Thyroid gland (tissue), 4 donors: Measurements from ENCODE around the gene C21orf58.

Experiments used
- POLR2A ChIP-seq, 2 donors: fragments of 450-650 bp; IDR thresholded peaks; one replicate each; pipeline ENCODE4 v1.6.1; 2017; ENCODE audit warnings: antibody characterized with exemption in 2 of 2, mild to moderate bottlenecking in 2 of 2, moderate library complexity in 1 of 2
- TF ChIP-seq, protein P1 (sequence below), 6 experiments: fragments of 200-600 bp in 3 of 6; fragments of 450-650 bp in 3 of 6; sonication (generic) in 3 of 6; IDR thresholded peaks; one replicate each; pipeline ENCODE4 v1.5.1; 2016 to 2019; ENCODE audit warnings: antibody characterized with exemption in 6 of 6, mild to moderate bottlenecking in 2 of 6, inconsistent platforms in 1 of 6, moderate library complexity in 1 of 6

DNA sequence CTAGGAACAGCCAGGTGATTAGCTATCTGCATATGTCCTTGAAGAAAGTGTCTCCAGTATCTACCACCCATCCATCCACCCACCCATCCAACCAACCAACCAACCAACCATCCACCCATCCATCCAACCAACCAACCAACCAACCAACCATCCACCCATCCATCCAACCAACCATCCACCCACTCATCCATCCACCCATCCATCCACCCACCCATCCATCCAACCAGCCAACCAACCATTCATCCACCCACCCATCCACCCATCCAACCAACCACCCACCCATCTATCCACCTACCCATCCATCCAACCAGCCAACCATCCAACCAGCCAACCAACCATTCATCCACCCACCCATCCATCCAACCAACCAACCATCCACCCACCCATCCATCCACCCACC, 12.1 kb downstream of the C21orf58 start:
- TF ChIP-seq, protein P1, sequence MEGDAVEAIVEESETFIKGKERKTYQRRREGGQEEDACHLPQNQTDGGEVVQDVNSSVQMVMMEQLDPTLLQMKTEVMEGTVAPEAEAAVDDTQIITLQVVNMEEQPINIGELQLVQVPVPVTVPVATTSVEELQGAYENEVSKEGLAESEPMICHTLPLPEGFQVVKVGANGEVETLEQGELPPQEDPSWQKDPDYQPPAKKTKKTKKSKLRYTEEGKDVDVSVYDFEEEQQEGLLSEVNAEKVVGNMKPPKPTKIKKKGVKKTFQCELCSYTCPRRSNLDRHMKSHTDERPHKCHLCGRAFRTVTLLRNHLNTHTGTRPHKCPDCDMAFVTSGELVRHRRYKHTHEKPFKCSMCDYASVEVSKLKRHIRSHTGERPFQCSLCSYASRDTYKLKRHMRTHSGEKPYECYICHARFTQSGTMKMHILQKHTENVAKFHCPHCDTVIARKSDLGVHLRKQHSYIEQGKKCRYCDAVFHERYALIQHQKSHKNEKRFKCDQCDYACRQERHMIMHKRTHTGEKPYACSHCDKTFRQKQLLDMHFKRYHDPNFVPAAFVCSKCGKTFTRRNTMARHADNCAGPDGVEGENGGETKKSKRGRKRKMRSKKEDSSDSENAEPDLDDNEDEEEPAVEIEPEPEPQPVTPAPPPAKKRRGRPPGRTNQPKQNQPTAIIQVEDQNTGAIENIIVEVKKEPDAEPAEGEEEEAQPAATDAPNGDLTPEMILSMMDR (IDR thresholded peaks at IDR 0.05) = no peak
- no peak for TF ChIP-seq POLR2A (IDR thresholded peaks at IDR 0.05)
